Measurements from ENCODE around the gene PLEKHA5.

The PLEKHA5 gene

GRCh38 chr12:19186722-19187661 lies 57.5 kb downstream of the PLEKHA5 start:
- peak; percentile 82 for DNase-seq (ENCODE audit: low read depth)
- no peak overlapping the region for H3K4me3 ChIP-seq (replicated peaks; ENCODE audit: low read depth, low read length)
- peak; percentile 56 for TF ChIP-seq CTCF (IDR thresholded peaks at IDR 0.05; ENCODE audit: low read length, missing control alignments)

- DNase-seq (ENCODE audit: low read depth) = no peak
- H3K4me3 ChIP-seq (replicated peaks; ENCODE audit: low read depth, low read length) = no peak overlapping the region
- no peak for TF ChIP-seq CTCF (IDR thresholded peaks at IDR 0.05; ENCODE audit: low read length, missing control alignments)
Observed at GRCh38 chr12:19189522-19189921, 60.0 kb downstream of the PLEKHA5 start.

- DNase-seq (ENCODE audit: low read depth) = peak; percentile 59
- no peak for TF ChIP-seq CTCF (IDR thresholded peaks at IDR 0.05; ENCODE audit: low read length, missing control alignments)
- H3K4me3 ChIP-seq (replicated peaks; ENCODE audit: low read depth, low read length) = no peak overlapping the region
Observed at GRCh38 chr12:19190292-19191031, 60.9 kb downstream of the PLEKHA5 start.

- DNase-seq (ENCODE audit: low read depth) = no peak
- H3K4me3 ChIP-seq (replicated peaks; ENCODE audit: low read depth, low read length) = no peak overlapping the region
- TF ChIP-seq CTCF (IDR thresholded peaks at IDR 0.05; ENCODE audit: low read length, missing control alignments) = no peak
Observed at GRCh38 chr12:19191089-19191488, 61.6 kb downstream of the PLEKHA5 start.

GRCh38 chr12:19191563-19191962 lies 62.0 kb downstream of the PLEKHA5 start:
- DNase-seq (ENCODE audit: low read depth) = no peak
- TF ChIP-seq CTCF (IDR thresholded peaks at IDR 0.05; ENCODE audit: low read length, missing control alignments) = no peak
- no peak overlapping the region for H3K4me3 ChIP-seq (replicated peaks; ENCODE audit: low read depth, low read length)

- no peak for DNase-seq (ENCODE audit: low read depth)
- TF ChIP-seq CTCF (IDR thresholded peaks at IDR 0.05; ENCODE audit: low read length, missing control alignments) = no peak
- H3K4me3 ChIP-seq (replicated peaks; ENCODE audit: low read depth, low read length) = no peak overlapping the region
Observed at GRCh38 chr12:19192710-19193109, 63.2 kb downstream of the PLEKHA5 start.
